HG03196 (cell line): ENCODE results near the gene ONECUT2.

Experiments
- ATAC-seq: cut with Tn5 transposase; IDR thresholded peaks from one replicate; pipeline ENCODE4 v1.9.1; 2021; ENCODE audit not compliant: unreplicated experiment

ONECUT2 gene

GRCh38 chr18:57523171-57523956, 88.2 kb downstream of the ONECUT2 start:
- peak; percentile 56 for ATAC-seq

- no peak for ATAC-seq
These were observed 92.5 kb downstream of the ONECUT2 start for GRCh38 chr18:57527556-57528229.

- no peak for ATAC-seq
These were observed 94.0 kb downstream of the ONECUT2 start for GRCh38 chr18:57529151-57529550.

GRCh38 chr18:57533006-57533867, 98.1 kb downstream of the ONECUT2 start:
- no peak for ATAC-seq

- ATAC-seq: no peak
These were observed 98.8 kb downstream of the ONECUT2 start for GRCh38 chr18:57533868-57534510.

GRCh38 chr18:57534511-57534909, 99.3 kb downstream of the ONECUT2 start:
- ATAC-seq: no peak

- no peak for ATAC-seq
These were observed 103.4 kb downstream of the ONECUT2 start for GRCh38 chr18:57538614-57539013.

GRCh38 chr18:57539702-57540101, 104.5 kb downstream of the ONECUT2 start:
- ATAC-seq: no peak
